A204.1 (cell line): Measurements from ENCODE around the gene IL13.

Experiments used
- FAIRE-seq: peaks from 2 replicates; lab custom pipeline; 2012; peaks lifted over from hg19 to GRCh38; lab: Jason Lieb, UNC

IL13 gene

DNA sequence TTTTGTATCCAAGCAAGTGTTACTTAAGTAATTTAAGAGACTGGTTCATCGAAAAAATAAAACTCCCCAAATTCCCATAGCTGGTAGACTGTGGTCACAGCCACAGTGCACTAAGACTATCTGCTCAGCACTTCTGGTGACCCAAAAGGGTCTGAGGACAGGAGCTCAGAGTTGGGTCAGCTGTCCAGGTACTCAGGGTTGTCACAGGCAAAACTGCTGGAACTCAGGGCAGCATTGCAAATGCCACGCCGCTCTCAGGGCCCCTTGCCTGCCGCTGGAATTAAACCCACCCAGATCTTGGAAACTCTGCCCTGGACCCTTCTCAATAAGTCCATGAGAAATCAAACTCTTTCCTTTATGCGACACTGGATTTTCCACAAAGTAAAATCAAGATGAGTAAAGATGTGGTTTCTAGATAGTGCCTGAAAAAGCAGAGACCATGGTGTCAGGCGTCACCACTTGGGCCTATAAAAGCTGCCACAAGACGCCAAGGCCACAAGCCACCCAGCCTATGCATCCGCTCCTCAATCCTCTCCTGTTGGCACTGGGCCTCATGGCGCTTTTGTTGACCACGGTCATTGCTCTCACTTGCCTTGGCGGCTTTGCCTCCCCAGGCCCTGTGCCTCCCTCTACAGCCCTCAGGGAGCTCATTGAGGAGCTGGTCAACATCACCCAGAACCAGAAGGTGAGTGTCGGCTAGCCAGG is at the start of gene IL13:
TSS of gene IL13 (plus strand) at position 498 of the 705 bp plus-strand sequence. CDS start at position 512, 14 bp downstream.
- no peak for FAIRE-seq

- FAIRE-seq: no peak
Measured at GRCh38 chr5:132611965-132612364, 46.0 kb upstream of the IL13 start.

DNA sequence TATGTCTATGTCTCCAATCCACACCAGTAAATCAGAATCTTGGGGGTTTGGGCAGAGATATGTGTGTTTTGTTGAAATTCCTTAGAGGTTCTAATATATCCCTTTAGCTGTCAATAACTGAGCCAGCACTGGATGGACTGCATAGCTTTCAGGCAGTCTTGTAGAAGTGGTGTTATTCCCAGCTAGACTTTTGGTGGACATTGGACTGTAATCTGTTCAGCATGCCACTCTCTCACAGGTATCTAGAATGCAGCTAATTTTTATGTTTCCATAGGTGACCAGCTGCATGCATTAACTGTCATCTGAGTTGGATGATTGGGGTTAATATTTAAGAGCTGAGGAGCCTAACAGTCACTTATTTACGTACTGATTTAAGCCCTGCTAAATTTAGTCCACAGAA is 45.1 kb upstream of the IL13 start:
- no peak for FAIRE-seq

- no peak for FAIRE-seq
Measured at GRCh38 chr5:132621699-132622098, 36.3 kb upstream of the IL13 start.

DNA sequence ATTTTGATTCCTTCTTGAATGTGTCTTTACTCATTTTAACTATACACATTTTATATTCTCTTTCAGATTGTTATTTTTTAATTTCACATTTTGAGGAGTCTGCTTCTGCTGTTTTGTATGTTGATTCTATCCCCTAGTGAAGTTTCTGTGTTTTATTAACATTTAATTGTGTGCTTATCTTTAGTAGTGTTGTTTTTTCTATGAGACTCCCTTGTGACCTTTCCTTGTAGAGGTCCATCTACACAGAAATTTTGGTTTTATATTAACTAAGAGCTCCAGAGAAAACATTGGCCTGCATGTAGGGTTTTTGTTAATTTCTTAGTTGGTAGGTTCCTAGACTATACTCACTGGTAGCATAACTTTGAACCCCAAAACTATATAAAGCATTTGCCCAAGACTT is 35.4 kb upstream of the IL13 start:
- no peak for FAIRE-seq

- no peak for FAIRE-seq
Measured at GRCh38 chr5:132627470-132627869, 30.5 kb upstream of the IL13 start.

DNA sequence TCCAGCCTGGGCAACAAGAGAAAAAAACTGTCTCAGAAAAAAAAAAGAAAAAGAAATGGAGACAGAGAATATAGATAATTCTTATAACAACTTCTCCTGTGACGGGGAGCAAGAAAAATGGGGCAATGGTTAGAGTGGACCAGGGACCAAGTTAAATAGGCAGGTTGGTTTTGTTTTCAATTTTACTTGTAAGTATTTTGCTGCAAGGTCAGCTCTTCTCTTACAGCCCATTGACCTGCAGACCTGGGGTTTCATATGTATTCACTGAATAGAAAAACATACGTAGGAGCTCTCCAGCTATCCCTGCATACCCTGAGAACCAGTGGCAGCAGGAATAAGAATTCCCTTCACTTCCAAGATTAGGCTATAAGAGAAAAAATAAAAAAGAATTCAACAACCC is 29.2 kb upstream of the IL13 start:
- FAIRE-seq: no peak

DNA sequence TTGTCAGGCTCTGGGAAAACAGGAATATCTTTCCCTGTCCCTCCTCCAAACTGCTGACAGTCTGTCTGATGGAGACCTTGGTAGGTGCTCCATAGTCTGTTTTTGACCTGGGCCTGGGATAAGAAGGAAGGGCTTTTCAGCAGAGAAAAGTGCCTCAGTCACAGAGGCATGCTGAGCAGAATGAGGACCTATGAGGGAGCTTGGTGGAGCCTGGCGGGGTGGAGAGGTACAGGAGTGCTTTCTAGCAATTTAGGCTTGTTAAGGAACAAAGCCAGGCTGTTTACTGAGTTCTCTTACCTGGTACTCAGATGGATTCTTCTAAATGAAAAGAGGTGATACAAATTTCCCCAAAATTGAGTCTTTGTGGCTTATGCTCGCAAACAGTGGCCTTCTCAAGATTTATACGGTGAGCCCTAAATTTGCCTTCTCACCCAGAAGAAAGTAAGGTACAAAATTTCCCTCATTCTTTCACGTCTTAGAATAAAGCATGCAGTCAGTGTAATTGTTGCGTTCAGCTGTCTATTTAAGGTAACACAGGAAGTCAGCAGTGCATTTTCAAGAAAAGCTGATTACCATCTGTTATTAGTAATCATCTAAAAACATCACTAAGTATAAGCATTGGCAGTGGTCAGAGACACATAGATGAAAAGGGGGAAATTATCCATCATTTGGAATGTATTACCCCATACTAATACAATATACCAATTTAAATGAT is 28.6 kb upstream of the IL13 start:
- no peak for FAIRE-seq

DNA sequence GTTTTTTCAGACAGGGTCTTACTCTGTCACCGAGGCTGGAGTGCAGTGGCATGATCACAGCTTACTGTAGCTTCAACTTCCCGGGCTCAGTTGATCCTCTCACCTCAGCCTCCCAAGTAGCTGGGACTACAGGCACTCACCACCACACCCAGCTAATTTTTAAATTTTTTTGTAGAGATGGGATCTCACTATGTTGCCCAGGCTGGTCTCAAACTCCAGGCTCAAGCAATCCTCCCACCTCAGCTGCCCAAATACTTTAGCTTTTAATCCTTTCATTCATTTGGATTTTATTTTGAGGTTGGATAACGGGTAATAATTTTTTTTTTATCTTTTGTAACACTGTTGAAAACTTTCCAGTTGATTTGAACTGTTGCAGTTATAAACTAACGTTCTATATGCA is 24.4 kb upstream of the IL13 start:
- FAIRE-seq: peak; percentile 14

GRCh38 chr5:132635873-132636272 is 22.1 kb upstream of the IL13 start:
- FAIRE-seq: no peak

- no peak for FAIRE-seq
Measured at GRCh38 chr5:132637241-132637640, 20.7 kb upstream of the IL13 start.

GRCh38 chr5:132639706-132640130 is 18.3 kb upstream of the IL13 start:
- no peak for FAIRE-seq

GRCh38 chr5:132640613-132641012 is 17.4 kb upstream of the IL13 start:
- no peak for FAIRE-seq

DNA sequence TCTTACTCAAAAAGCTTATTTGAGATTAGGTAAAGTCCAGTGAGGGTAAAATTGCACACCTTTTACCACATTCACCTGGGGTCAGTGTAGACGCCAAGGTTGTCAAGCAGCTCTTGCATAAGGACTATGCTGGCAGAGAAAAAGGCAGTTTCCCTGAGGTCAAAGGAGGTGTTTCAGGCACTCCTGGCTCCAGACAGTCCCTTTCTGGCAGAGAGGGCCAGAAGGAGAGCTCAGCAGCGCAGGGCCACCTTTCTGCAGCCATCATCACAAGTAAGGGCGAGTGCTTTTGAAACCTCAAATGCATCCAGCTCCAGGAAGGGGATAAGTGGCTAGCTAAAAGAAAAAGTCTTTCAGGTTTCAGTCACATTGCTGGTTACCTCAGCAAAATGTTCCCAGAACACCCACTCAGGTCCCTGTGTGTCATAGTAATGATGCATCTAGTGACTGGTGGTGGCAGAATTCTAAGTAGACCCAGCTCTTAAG is 16.7 kb upstream of the IL13 start:
- no peak for FAIRE-seq

GRCh38 chr5:132641841-132642240 is 16.1 kb upstream of the IL13 start:
- FAIRE-seq: no peak

DNA sequence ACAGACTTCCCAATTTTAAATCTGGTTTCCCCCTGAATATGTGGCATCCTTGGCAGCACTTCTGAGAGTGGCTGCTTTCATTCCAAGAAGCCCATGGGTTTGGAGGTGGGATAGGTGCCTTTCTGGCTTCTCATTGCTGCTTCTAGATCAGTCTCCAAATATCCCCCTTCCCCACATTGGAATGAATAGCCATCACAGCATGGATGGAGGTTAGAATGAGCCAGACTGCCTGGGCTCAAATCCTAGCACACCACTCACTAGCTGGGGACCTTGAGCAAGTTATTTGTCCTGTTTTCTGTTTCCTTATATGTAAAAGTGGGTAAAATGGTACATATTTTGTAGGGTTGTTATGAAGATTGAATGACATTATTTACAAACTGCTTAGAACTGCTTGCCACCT is 13.8 kb upstream of the IL13 start:
- FAIRE-seq: no peak

- FAIRE-seq: no peak
Measured at GRCh38 chr5:132646583-132647266, 11.2 kb upstream of the IL13 start.

DNA sequence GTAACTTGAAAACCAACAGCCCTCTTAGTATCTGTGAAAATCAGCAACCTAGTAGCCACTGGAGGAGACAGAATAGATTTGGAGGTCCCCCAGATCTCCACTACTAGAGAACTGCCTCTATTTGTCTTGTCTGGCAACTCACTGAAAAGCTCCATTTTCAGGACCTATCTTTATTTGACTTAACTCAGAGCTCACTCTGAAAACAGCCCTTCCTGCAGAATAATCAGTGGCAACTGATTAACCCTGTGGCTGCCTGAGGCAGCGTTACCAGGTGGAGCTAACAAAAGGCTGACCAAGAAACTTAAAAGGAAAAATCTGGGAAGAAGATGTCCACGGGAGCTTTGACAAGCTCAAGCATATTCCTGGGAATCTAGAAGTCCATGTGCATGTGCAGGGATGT is 10.5 kb upstream of the IL13 start:
- no peak for FAIRE-seq

DNA sequence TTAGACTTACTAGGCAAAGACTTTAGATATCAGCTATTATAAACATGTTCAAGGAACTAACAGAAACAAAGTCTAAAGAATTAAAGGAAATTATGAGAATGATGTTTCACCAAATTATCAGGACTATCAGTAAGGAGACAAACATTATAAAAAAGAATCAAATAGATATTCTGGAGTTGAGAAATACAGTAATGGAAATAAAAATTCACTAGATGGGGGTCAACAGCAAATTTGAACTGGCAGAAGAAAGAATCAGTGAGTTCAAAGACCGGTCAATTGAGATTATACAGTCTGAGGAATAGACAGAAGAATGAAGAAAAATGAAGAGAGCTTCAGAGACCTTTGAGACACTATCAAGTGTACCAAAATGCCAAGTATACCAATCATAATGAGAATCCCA is 9.6 kb upstream of the IL13 start:
- no peak for FAIRE-seq

GRCh38 chr5:132651838-132652469 is 6.0 kb upstream of the IL13 start:
- no peak for FAIRE-seq

DNA sequence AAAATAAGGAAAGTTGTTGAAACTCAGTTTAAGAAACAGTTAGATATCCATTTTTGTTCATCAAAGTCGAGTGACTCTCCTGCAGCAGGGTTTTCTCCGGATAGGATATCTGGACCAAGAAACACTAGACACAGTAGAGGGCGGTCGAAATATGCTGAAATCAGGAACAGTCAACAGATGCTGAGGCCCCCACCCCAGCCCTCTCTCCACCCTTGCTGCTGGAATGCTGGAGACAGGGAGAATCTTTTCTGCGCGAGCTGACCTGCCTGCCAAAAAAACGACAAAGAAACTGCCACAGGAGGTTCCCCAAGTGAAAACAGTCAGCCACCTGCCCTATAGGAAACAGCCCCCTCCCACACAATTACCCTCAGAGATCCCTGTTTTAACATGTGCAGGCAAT is 4.3 kb upstream of the IL13 start:
- FAIRE-seq: no peak

- FAIRE-seq: no peak
Measured at GRCh38 chr5:132655821-132656773, 1.9 kb upstream of the IL13 start.
